GM18858 (cell line): ENCODE measurements around the gene IL12RB1.
"Not testable (repeated sequence)": the region's sequence is repeated elsewhere in the genome, so short reads cannot be mapped to it uniquely, and the experiment has no call there.

Source experiments
- ATAC-seq: cut with Tn5 transposase; IDR thresholded peaks from one replicate; pipeline ENCODE4 v1.9.1; 2021; ENCODE audit not compliant: unreplicated experiment

IL12RB1 gene

DNA sequence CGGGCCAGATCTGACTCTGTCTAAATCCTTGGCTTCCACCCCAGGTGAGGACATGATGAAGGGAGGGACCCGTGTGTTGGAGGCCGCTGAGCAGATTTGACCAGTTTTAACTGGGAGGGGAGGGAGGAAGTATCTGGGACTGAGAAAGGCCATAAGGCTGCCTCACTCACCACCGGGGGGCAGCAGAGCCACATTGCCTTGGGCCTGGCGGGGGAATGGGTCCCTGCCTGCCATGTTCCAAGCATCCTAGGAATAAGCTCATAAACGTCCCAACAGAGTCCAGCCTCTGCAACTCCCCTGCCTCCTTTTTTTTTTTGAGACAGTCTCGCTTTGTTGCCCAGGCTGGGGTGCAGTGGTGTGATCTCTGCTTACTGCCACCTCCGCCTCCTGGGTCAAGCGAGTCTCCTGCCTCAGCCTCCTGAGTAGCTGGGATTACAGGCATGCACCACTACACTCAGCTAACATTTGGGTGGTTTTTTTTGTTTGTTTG lies 26.3 kb upstream of the IL12RB1 start:
- ATAC-seq = no peak

DNA sequence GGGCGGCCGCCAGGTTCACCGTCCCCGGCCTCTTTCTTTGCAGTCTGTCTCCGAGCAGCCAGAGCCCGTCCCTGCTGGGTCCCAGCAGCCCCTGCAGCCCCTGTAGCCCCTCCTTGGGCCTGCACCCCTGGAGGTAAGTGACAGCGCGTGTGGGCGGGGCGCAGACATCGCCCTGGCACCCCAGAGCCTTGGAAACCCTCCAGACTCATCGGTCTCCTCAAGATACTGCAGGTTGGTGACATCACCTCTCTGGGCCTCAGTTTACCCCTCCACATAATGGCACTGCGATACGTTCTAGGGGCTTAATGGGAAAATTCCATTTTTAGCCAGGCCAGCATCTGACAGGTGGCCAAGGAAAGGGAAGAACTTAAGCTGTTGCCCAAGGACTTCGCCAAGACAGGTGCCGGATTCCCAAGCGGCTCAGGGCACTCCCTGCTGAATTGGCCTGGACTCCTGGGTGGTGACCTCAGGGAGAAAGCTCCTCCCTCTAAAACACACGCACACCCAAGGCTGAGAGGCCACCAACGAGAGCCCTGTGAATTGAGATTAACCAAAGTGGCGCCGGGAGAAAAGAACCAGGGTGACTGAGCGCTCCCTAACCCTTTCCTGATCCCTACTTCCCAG lies 24.0 kb upstream of the IL12RB1 start:
- ATAC-seq = no peak

GRCh38 chr19:18109733-18110608 lies 23.2 kb upstream of the IL12RB1 start:
- ATAC-seq = no peak

GRCh38 chr19:18109341-18109732 lies 22.6 kb upstream of the IL12RB1 start:
- ATAC-seq = no peak

DNA sequence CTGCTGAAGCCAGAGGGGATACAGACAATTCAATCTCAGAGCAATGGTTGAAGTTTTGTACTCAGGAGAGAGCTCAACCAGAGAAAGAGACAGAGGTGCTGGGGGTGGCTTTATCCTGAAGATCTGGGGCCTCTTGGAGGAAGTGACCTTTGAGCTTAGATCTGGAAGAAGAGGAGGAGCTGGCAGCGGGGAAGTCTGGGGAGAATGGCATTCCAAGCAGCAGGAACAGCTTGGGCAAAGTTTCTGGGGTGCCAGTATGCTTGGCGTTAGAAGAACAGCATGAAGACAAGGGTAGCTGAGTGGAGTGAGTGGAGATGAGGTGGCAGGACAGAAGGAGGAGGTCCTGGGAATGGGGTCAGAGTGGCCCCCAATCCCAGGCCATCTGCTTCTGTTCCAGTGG lies 22.2 kb upstream of the IL12RB1 start:
- no peak for ATAC-seq

- no peak for ATAC-seq
These were observed 20.5 kb upstream of the IL12RB1 start for GRCh38 chr19:18107235-18107634.

GRCh38 chr19:18105259-18105658 lies 18.5 kb upstream of the IL12RB1 start:
- not testable (repeated sequence) for ATAC-seq

GRCh38 chr19:18104793-18105131 lies 18.0 kb upstream of the IL12RB1 start:
- no peak for ATAC-seq

GRCh38 chr19:18102916-18103542 lies 16.3 kb upstream of the IL12RB1 start:
- no peak for ATAC-seq

DNA sequence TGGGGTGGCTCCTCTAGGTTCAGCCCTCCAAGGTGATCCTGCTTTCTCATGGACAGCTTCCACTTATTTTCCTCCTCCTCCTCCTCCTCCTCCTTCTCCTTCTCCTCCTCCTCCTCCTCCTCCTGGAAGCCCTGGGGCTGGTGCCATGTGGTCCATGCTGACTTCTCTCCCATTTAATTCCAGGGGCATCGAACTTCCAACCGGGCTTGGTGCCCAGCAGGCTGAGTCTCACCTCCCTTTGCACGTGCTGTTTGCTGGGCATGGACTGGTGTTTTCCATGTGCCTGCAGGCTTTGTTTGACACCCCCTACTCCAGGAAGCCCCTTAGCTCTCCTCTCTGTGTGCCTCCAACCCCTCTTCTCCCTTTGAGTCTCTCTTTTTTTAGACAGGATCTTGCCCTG lies 14.5 kb upstream of the IL12RB1 start:
- ATAC-seq = no peak

GRCh38 chr19:18100710-18101109 lies 14.0 kb upstream of the IL12RB1 start:
- no peak for ATAC-seq

DNA sequence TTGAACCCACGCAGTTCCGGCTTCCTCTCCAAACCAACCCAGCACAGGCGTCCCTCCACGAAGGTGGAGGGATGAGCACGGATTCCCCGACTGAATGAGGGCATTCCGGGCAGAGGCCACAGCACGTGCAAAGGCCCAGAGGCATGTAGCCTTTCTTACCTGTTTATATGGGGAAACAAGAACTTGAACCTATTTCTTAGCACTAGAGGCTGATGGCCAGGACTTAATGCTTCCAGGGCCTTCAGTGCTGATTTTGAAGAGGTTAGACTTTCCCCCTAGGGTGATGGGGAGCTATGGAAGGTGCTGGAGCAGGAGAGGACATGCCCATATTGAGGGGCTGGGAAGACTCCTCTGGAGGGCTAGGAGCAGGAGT lies 12.9 kb upstream of the IL12RB1 start:
- no peak for ATAC-seq

DNA sequence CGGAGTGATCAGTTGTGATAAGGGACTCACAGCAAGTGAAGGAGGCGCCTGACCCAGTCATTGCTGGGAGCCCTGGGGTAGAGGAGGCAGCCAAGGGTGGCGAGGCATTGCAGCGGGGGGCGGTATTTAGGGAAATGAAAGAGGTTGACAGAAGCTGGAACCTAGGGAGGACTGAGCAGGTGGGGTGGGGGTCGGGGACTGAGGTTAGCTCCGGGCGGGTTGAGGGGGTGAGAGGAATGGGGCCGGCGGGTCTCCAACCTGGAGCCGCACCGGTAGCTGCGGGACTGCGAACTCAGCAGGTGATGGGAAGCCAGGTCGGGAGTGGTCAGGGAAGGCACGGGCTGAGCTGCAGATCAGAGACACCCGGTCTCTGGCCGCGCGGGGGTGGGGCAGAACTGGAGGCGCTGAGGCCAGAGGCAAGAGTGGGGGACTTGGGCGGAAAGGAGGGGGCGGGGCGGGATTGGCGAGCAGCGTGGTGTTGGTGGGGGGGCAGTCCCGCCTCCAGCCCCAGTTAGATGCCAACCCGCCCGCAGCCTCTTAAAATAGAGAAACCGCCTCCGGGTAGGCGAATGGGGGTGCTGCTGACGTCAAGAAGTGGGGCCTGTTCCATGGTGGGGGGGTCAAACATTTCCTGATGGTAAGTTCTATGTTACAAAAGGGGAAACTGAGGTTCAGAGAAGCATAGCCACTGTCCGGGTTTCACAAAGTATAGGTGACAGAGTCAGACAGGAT lies 12.3 kb upstream of the IL12RB1 start:
- peak; percentile 39 for ATAC-seq

DNA sequence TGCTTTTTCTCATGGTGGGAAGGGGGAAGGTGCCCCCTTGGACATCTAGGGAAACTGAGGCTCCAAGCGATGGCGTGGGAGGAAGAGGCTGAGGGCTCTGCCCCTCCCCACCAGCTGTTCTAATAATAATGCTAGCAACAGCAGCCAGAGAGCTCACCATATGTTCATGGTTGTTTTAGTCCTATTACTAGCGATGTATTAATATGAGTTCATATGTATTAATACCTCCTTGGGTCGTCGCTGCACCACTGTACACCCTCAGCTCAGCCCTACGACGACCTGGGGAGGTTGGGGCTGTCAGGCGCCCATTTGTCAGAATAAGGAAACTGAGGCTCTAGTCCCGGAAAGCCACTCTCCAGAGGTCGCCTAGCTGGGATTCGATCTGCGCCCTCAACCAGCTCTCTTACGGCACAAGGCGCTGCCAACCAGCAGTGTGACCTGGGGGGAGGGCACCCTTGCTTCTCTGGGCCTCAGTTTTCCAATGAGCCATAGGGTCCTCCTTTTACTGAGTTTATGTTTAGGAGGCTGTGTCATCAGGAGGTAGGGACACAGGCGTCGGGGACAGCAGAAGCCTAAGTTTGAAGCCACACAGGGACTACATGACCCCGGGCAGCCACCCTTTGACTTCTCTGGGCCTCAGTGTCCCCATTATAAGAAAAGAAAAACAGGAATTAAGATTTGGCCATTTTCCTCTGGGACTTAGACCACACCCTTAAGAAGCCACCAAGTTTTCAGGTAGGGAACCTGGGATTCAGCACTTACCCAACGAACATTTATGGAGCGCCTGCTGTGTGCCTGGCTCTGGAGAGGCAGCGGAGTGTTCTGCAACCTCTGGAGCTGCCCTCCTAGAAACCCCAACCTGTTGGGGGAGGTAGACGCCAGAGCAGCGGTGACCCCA lies 11.5 kb upstream of the IL12RB1 start:
- no peak for ATAC-seq

- no peak for ATAC-seq
These were observed 10.7 kb upstream of the IL12RB1 start, which contains the start of gene MAST3 for GRCh38 chr19:18097217-18097992. Gene MAST3, plus strand, starts transcription at chr19:18097778. Its CDS starts 15 bp downstream, at chr19:18097793.

- no peak for ATAC-seq
These were observed 9.5 kb upstream of the IL12RB1 start for GRCh38 chr19:18096258-18096657.

DNA sequence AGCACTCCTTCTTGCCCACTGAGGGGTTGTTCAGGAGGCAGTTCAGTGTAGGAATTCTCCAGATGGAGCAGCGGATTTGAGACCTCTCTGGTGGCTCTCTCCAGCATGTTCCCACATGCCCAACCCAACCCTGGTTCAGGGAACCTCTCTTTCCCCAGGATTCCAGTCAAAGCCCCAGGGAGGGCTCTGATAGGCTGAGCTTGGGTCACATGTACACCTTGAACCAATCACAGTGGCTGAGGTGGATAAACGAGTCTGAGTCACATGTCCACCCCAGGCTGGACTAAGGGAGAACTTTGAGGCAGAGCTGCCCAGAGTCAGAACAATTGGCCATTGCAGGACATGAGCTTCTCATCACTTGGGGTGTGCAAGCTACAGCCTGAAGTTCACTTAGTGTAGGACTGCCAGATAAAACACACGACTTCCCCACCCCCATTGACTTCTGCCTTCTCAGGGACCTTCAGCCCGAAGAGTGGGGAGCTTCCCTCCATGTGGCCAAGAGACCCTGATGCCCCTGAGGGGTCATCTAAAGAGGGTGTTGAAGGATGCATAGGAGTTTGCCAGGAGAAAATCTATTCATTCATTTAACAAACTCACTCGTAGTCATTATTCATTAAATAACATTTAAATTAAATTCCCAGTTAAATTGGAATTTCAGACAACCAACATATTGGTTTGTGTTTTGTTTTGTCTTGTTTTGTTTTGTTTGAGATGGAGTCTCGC lies 6.9 kb upstream of the IL12RB1 start:
- ATAC-seq = no peak

DNA sequence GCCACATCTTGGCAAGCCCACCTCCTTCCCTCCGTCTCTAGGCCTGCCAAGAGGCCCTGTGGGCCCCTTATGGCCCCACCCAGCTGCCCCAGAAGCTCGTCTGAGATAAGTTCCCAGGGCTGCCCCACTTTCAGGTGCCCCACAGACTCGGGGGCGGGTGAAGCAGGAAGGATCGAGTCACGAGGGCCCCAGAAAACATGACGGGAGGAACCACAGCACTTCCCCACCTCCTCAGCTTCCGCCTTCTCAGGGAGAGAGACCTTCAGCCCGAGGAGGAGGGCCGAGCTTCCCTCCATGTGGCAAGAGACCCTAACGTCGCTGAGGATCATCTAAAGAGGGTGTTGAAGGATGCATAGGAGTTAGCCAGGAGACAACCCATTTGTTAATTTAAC lies 4.5 kb upstream of the IL12RB1 start:
- ATAC-seq = no peak
